HEK293 (cell line): Measurements from ENCODE around the gene PCSK5.

Experiments used
- CTCF ChIA-PET: fragments of 350-600 bp; formaldehyde crosslinking; extraction: SDS; loops from one replicate; lab custom pipeline; 2021; ENCODE audit warnings: antibody characterized with exemption; lab: Yijun Ruan, JAX
- POLR2A ChIA-PET: fragments of 300-600 bp; formaldehyde crosslinking; extraction: SDS; loops from one replicate; lab custom pipeline; 2020; ENCODE audit warnings: antibody characterized with exemption, inconsistent platforms; lab: Yijun Ruan, JAX
- H3K27ac ChIP-seq: fragments of 200-500 bp; sonication (Bioruptor generic); 2 replicates; pipeline ENCODE4 v1.5.1; 2014; ENCODE audit warnings: low read depth, low read length, control low read depth, inconsistent platforms; ENCODE audit errors: extremely low read depth
- H3K36me3 ChIP-seq, 2 experiments: fragments of 200-500 bp in 1 of 2; sonication (Bioruptor generic) in 1 of 2; 1 replicate in 1 of 2; 2 replicates in 1 of 2; pipeline ENCODE4 v1.5.1; 2014 to 2017; ENCODE audit warnings: inconsistent platforms in 2 of 2, low read length in 2 of 2; ENCODE audit not compliant: control insufficient read depth in 2 of 2, insufficient read depth in 1 of 2
- H3K4me1 ChIP-seq: fragments of 200-500 bp; sonication (Bioruptor generic); 2 replicates; pipeline ENCODE4 v1.5.1; 2014; ENCODE audit warnings: mild to moderate bottlenecking, low read length, inconsistent platforms; ENCODE audit not compliant: control insufficient read depth, insufficient read depth
- H3K4me3 ChIP-seq: 2 replicates; pipeline ENCODE4 v1.5.1; 2011; ENCODE audit warnings: low read depth, mild to moderate bottlenecking, control low read depth, low read length, moderate library complexity
- H3K9me3 ChIP-seq: fragments of 200-500 bp; sonication (Bioruptor generic); 2 replicates; pipeline ENCODE4 v1.5.1; 2014; ENCODE audit warnings: low read depth, low read length, inconsistent platforms; ENCODE audit not compliant: control insufficient read depth, insufficient read depth
- SALL2 ChIP-seq: fragments of 450-650 bp; formaldehyde crosslinking; IDR thresholded peaks from 2 replicates; pipeline ENCODE4 v1.5.0; 2017; ENCODE audit warnings: missing biosample characterization, mild to moderate bottlenecking, missing genetic modification characterization, borderline replicate concordance
- ZIC2 ChIP-seq: fragments of 450-650 bp; formaldehyde crosslinking; IDR thresholded peaks from 2 replicates; pipeline ENCODE4 v1.5.1; 2016; ENCODE audit warnings: missing biosample characterization, missing genetic modification characterization
- ZNF121 ChIP-seq: fragments of 450-650 bp; formaldehyde crosslinking; IDR thresholded peaks from 2 replicates; pipeline ENCODE4 v1.5.1; 2016; ENCODE audit warnings: missing biosample characterization, missing genetic modification characterization
- ZNF140 ChIP-seq: fragments of 450-650 bp; formaldehyde crosslinking; IDR thresholded peaks from 2 replicates; pipeline ENCODE4 v1.5.1; 2016; ENCODE audit warnings: missing biosample characterization, missing genetic modification characterization
- ZNF211 ChIP-seq: fragments of 450-650 bp; formaldehyde crosslinking; IDR thresholded peaks from 2 replicates; pipeline ENCODE4 v1.5.1; 2016; ENCODE audit warnings: low read depth, missing biosample characterization, missing genetic modification characterization
- ZNF23 ChIP-seq: fragments of 450-650 bp; formaldehyde crosslinking; IDR thresholded peaks from 2 replicates; pipeline ENCODE4 v1.5.1; 2016; ENCODE audit warnings: missing biosample characterization, missing genetic modification characterization, borderline replicate concordance
- ZNF266 ChIP-seq: fragments of 450-650 bp; formaldehyde crosslinking; IDR thresholded peaks from 2 replicates; pipeline ENCODE4 v1.5.1; 2016; ENCODE audit warnings: missing biosample characterization, missing genetic modification characterization, low read depth
- ZNF274 ChIP-seq, 2 experiments: fragments of 200-500 bp in 1 of 2; fragments of 450-650 bp in 1 of 2; sonication (Bioruptor generic) in 1 of 2; formaldehyde crosslinking in 1 of 2; IDR thresholded peaks; 2 replicates each; pipeline versions ENCODE4 v1.5.1 to v1.6.1; 2014 to 2016; ENCODE audit warnings: borderline replicate concordance in 1 of 2, inconsistent platforms in 1 of 2, low read length in 1 of 2, missing biosample characterization in 1 of 2, missing genetic modification characterization in 1 of 2
- ZNF366 ChIP-seq: fragments of 450-650 bp; formaldehyde crosslinking; conservative IDR thresholded peaks from 2 replicates; pipeline ENCODE4 v1.5.1; 2016; ENCODE audit warnings: missing biosample characterization, missing genetic modification characterization
- ZNF48 ChIP-seq: fragments of 450-650 bp; formaldehyde crosslinking; IDR thresholded peaks from 2 replicates; pipeline ENCODE4 v1.5.1; 2016; ENCODE audit warnings: missing biosample characterization, missing genetic modification characterization
- ZNF561 ChIP-seq: fragments of 450-650 bp; IDR thresholded peaks from 2 replicates; pipeline ENCODE4 v1.5.1; 2018; ENCODE audit warnings: missing biosample characterization, missing genetic modification characterization, borderline replicate concordance
- ZNF600 ChIP-seq: fragments of 450-650 bp; formaldehyde crosslinking; IDR thresholded peaks from 2 replicates; pipeline ENCODE4 v1.5.1; 2016; ENCODE audit warnings: missing biosample characterization, missing genetic modification characterization
- ZNF654 ChIP-seq: fragments of 450-650 bp; formaldehyde crosslinking; IDR thresholded peaks from 2 replicates; pipeline ENCODE4 v1.5.1; 2016; ENCODE audit warnings: low read depth, missing biosample characterization, missing genetic modification characterization
- ZNF658 ChIP-seq: fragments of 450-650 bp; formaldehyde crosslinking; IDR thresholded peaks from 2 replicates; pipeline ENCODE4; 2016; ENCODE audit warnings: missing biosample characterization, missing genetic modification characterization
- ZNF670 ChIP-seq: fragments of 450-650 bp; formaldehyde crosslinking; IDR thresholded peaks from 2 replicates; pipeline ENCODE4 v1.5.1; 2016; ENCODE audit warnings: missing biosample characterization, missing genetic modification characterization, low read depth
- ZNF747 ChIP-seq: fragments of 450-650 bp; formaldehyde crosslinking; IDR thresholded peaks from 2 replicates; pipeline ENCODE4 v1.5.1; 2016; ENCODE audit warnings: missing biosample characterization, missing genetic modification characterization
- ZNF768 ChIP-seq: fragments of 450-650 bp; formaldehyde crosslinking; IDR thresholded peaks from 2 replicates; pipeline ENCODE4 v1.5.1; 2018; ENCODE audit warnings: missing biosample characterization, mild to moderate bottlenecking, missing genetic modification characterization
- ZNF785 ChIP-seq: fragments of 450-650 bp; formaldehyde crosslinking; IDR thresholded peaks from 2 replicates; pipeline ENCODE4 v1.5.1; 2016; ENCODE audit warnings: missing biosample characterization, missing genetic modification characterization
- ZSCAN30 ChIP-seq: fragments of 450-650 bp; IDR thresholded peaks from 2 replicates; pipeline ENCODE4 v1.5.1; 2018; ENCODE audit warnings: missing biosample characterization, mild to moderate bottlenecking, missing genetic modification characterization, moderate library complexity
- TF ChIP-seq, protein P1 (sequence below): fragments of 450-650 bp; formaldehyde crosslinking; IDR thresholded peaks from 2 replicates; pipeline ENCODE4 v1.5.1; 2016; ENCODE audit warnings: missing biosample characterization, missing genetic modification characterization
- TF ChIP-seq, protein P2 (sequence below): fragments of 450-650 bp; formaldehyde crosslinking; IDR thresholded peaks from 2 replicates; pipeline ENCODE4 v1.5.1; 2016; ENCODE audit warnings: missing biosample characterization, missing genetic modification characterization
- TF ChIP-seq, protein P3 (sequence below): fragments of 450-650 bp; formaldehyde crosslinking; IDR thresholded peaks from 2 replicates; pipeline ENCODE4 v1.5.1; 2017; ENCODE audit warnings: missing biosample characterization, missing genetic modification characterization
- TF ChIP-seq, protein P4 (sequence below): IDR thresholded peaks from 2 replicates; pipeline ENCODE4 v1.6.1; 2011; ENCODE audit warnings: mild to moderate bottlenecking, low read depth, low read length, borderline replicate concordance
- TF ChIP-seq, protein P5 (sequence below): fragments of 450-650 bp; formaldehyde crosslinking; IDR thresholded peaks from 2 replicates; pipeline ENCODE4 v1.5.1; 2016; ENCODE audit warnings: missing biosample characterization, missing genetic modification characterization, borderline replicate concordance

The PCSK5 gene

DNA sequence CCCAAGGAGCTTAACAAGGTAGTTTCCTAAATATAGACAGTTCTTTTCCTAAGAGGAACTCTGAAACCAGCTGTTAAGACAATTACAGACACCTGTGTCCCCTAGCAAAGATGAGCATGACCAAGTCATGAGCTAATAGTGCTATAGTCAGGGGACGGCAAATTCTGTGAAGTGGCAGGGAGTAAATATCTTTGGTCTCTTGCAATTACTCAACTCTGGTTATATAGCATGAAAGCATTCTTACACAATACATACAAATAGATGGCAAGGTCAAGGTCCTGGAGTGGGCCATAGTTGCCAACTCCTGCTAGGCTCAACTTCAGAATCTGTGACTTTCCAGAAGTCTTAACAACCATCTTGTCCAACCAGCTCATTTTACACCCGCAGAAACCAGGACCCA lies 400.1 kb downstream of the PCSK5 start:
- POLR2A ChIA-PET: interaction anchor here (0.7 to 1.0 kb wide), 2 partner anchors 104 to 400 kb away, joined by 4 read pairs; partner anchors contain the start of genes PCSK5 and RFK
- H3K9me3 ChIP-seq: no peaks in the 10 kb centered on the region
- no peak overlapping the region for H3K4me3 ChIP-seq
- H3K27ac ChIP-seq: no peak overlapping the region
- CTCF ChIA-PET: interaction anchor here (0.6 to 2.0 kb wide), 5 partner anchors 8 to 502 kb away, joined by 3 to 6 read pairs (median 3); no protein-coding TSS in a partner anchor
- no peaks in the 10 kb centered on the region for H3K36me3 ChIP-seq
- TF ChIP-seq ZNF600: no peak
- no peak for TF ChIP-seq ZNF561
- no peak for TF ChIP-seq ZNF658 (tag by site-specific recombination)
- no peak for TF ChIP-seq ZNF274 (IDR thresholded peaks at IDR 0.05; ENCODE audit: low read length)
- no peak for TF ChIP-seq ZNF274 (tag by site-specific recombination; IDR thresholded peaks at IDR 0.05; ENCODE audit: borderline replicate concordance)
- no peak for TF ChIP-seq ZNF140 (tag by site-specific recombination)
- TF ChIP-seq, protein P1, sequence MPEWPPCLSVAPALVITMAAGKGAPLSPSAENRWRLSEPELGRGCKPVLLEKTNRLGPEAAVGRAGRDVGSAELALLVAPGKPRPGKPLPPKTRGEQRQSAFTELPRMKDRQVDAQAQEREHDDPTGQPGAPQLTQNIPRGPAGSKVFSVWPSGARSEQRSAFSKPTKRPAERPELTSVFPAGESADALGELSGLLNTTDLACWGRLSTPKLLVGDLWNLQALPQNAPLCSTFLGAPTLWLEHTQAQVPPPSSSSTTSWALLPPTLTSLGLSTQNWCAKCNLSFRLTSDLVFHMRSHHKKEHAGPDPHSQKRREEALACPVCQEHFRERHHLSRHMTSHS: no peak
- no peak for TF ChIP-seq ZNF654
- no peak for TF ChIP-seq ZNF768 (tag by site-specific recombination)
- no peak for TF ChIP-seq ZNF747
- no peak for TF ChIP-seq ZNF785 (tag by site-specific recombination)
- TF ChIP-seq, protein P2, sequence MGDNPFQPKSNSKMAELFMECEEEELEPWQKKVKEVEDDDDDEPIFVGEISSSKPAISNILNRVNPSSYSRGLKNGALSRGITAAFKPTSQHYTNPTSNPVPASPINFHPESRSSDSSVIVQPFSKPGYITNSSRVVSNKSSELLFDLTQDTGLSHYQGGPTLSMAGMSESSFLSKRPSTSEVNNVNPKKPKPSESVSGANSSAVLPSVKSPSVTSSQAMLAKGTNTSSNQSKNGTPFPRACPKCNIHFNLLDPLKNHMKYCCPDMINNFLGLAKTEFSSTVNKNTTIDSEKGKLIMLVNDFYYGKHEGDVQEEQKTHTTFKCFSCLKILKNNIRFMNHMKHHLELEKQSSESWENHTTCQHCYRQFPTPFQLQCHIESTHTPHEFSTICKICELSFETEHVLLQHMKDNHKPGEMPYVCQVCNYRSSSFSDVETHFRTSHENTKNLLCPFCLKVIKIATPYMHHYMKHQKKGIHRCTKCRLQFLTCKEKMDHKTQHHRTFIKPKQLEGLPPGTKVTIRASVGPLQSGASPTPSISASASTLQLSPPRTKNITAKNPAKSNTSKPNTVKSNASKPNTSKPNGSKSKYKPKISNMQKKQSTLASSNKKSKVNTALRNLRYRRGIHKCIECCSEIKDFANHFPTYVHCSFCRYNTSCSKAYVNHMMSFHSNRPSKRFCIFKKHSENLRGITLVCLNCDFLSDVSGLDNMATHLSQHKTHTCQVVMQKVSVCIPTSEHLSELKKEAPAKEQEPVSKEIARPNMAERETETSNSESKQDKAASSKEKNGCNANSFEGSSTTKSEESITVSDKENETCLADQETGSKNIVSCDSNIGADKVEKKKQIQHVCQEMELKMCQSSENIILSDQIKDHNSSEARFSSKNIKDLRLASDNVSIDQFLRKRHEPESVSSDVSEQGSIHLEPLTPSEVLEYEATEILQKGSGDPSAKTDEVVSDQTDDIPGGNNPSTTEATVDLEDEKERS (tag by site-specific recombination): no peak
- TF ChIP-seq ZNF266 (tag by site-specific recombination): no peak
- TF ChIP-seq, protein P3, sequence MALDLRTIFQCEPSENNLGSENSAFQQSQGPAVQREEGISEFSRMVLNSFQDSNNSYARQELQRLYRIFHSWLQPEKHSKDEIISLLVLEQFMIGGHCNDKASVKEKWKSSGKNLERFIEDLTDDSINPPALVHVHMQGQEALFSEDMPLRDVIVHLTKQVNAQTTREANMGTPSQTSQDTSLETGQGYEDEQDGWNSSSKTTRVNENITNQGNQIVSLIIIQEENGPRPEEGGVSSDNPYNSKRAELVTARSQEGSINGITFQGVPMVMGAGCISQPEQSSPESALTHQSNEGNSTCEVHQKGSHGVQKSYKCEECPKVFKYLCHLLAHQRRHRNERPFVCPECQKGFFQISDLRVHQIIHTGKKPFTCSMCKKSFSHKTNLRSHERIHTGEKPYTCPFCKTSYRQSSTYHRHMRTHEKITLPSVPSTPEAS: no peak
- TF ChIP-seq, protein P4, sequence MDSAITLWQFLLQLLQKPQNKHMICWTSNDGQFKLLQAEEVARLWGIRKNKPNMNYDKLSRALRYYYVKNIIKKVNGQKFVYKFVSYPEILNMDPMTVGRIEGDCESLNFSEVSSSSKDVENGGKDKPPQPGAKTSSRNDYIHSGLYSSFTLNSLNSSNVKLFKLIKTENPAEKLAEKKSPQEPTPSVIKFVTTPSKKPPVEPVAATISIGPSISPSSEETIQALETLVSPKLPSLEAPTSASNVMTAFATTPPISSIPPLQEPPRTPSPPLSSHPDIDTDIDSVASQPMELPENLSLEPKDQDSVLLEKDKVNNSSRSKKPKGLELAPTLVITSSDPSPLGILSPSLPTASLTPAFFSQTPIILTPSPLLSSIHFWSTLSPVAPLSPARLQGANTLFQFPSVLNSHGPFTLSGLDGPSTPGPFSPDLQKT: no peak
- TF ChIP-seq ZNF48 (tag by site-specific recombination): no peak
- TF ChIP-seq ZNF366 (tag by site-specific recombination): no peak
- no peak for TF ChIP-seq ZNF670 (tag by site-specific recombination)
- no peak for TF ChIP-seq ZNF23 (tag by site-specific recombination)
- TF ChIP-seq SALL2 (tag by site-specific recombination): no peak
- TF ChIP-seq, all 188 proteins: peak for 0
- H3K4me1 ChIP-seq: no peaks in the 10 kb centered on the region

DNA sequence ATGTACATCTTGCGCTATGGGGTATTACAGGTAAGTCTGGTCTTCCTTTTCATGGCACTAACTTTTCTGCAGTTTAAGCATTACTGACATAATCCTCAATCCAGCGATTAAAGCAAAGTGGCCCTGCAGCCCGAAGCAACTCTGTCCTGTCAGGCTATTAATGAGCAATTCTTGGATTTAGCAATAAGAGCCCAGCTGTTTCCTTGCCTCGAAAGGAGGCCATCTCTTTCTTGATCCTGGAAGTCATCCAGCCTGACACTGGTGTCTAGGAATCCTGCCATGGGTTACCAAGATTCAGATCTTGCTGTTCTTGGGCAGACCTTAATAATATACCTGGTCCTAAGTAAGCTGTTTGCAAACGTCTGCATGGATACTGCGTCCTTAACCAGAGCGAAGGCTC lies 401.8 kb downstream of the PCSK5 start:
- Histone ChIP-seq H3K9me3 (no peaks in the 10 kb centered on the region), H3K4me1 (no peaks in the 10 kb centered on the region), H3K4me3 (no peak overlapping the region), H3K27ac (no peak overlapping the region), H3K36me3 (no peaks in the 10 kb centered on the region)
- ChIA-PET CTCF (interaction anchor here (1.1 to 2.2 kb wide), 2 partner anchors 9 to 693 kb away, joined by 3 to 10 read pairs; no protein-coding TSS in a partner anchor), POLR2A (no interaction called here)
- TF ChIP-seq ZNF121 (tag by site-specific recombination): no peak
- TF ChIP-seq ZNF211 (tag by site-specific recombination): no peak
- no peak for TF ChIP-seq ZSCAN30 (tag by site-specific recombination)
- TF ChIP-seq ZNF561: no peak
- TF ChIP-seq, protein P5, sequence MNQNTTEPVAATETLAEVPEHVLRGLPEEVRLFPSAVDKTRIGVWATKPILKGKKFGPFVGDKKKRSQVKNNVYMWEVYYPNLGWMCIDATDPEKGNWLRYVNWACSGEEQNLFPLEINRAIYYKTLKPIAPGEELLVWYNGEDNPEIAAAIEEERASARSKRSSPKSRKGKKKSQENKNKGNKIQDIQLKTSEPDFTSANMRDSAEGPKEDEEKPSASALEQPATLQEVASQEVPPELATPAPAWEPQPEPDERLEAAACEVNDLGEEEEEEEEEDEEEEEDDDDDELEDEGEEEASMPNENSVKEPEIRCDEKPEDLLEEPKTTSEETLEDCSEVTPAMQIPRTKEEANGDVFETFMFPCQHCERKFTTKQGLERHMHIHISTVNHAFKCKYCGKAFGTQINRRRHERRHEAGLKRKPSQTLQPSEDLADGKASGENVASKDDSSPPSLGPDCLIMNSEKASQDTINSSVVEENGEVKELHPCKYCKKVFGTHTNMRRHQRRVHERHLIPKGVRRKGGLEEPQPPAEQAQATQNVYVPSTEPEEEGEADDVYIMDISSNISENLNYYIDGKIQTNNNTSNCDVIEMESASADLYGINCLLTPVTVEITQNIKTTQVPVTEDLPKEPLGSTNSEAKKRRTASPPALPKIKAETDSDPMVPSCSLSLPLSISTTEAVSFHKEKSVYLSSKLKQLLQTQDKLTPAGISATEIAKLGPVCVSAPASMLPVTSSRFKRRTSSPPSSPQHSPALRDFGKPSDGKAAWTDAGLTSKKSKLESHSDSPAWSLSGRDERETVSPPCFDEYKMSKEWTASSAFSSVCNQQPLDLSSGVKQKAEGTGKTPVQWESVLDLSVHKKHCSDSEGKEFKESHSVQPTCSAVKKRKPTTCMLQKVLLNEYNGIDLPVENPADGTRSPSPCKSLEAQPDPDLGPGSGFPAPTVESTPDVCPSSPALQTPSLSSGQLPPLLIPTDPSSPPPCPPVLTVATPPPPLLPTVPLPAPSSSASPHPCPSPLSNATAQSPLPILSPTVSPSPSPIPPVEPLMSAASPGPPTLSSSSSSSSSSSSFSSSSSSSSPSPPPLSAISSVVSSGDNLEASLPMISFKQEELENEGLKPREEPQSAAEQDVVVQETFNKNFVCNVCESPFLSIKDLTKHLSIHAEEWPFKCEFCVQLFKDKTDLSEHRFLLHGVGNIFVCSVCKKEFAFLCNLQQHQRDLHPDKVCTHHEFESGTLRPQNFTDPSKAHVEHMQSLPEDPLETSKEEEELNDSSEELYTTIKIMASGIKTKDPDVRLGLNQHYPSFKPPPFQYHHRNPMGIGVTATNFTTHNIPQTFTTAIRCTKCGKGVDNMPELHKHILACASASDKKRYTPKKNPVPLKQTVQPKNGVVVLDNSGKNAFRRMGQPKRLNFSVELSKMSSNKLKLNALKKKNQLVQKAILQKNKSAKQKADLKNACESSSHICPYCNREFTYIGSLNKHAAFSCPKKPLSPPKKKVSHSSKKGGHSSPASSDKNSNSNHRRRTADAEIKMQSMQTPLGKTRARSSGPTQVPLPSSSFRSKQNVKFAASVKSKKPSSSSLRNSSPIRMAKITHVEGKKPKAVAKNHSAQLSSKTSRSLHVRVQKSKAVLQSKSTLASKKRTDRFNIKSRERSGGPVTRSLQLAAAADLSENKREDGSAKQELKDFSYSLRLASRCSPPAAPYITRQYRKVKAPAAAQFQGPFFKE: no peak
- TF ChIP-seq ZIC2: no peak
